Mucosa of descending colon (tissue), 3 donors: Measurements from ENCODE around the gene ULK1. TPM values are rescaled to one million over a fixed set of nuclear protein-coding genes. Genes with fewer than 3 reads are reported as not detected.

Experiments used
- ATAC-seq: fragments of 200-7000 bp; cut with Tn5 transposase; one replicate; pipeline ENCODE4 v1.9.1; 2020; ENCODE audit warnings: mild to moderate bottlenecking, moderate library complexity
- DNase-seq, 3 donors: peaks; one replicate each; pipeline ENCODE4 v3.0.0-alpha.2; 2020
- H3K36me3 ChIP-seq: fragments of 200-600 bp; one replicate; pipeline ENCODE4 v1.8.0; 2021; ENCODE audit warnings: low read depth, mild to moderate bottlenecking
- H3K4me1 ChIP-seq: fragments of 200-600 bp; one replicate; pipeline ENCODE4 v1.8.0; 2021; ENCODE audit warnings: low read depth, mild to moderate bottlenecking
- H3K4me3 ChIP-seq: fragments of 200-600 bp; one replicate; pipeline ENCODE4 v1.8.0; 2021; ENCODE audit warnings: mild to moderate bottlenecking
- H3K9me3 ChIP-seq: fragments of 200-600 bp; one replicate; pipeline ENCODE4 v1.8.0; 2021; ENCODE audit warnings: mild to moderate bottlenecking
- CTCF ChIP-seq: fragments of 200-600 bp; IDR thresholded peaks from one replicate; pipeline ENCODE4 v1.8.0; 2022; ENCODE audit warnings: antibody characterized with exemption, mild to moderate bottlenecking
- intact Hi-C, 2 donors: fragments of 100-400 bp; cut with DNase I in 1 of 2; cut with micrococcal nuclease in 1 of 2; formaldehyde crosslinking; loops; one replicate each; pipeline versions ENCODE4 v1.11.0 to v1.11.1; 2022; cut with DNase I, micrococcal nuclease
- total RNA-seq, 3 donors: library from RNA; stranded (reverse); fragmentation: NEBNext Ultra II Directional in 2 of 3; extraction: Animal tissue kit (Norgen Biotek cat#: 25700) in 2 of 3; gene quantifications; one replicate each; pipeline versions ENCODE4 v1.2.1 to v1.2.4, GENCODE V29; 2021 to 2023
- donor health status: DM: no; HTN: no; CAD: no; lungs with moderate emphysema.
- donor health status: DM: no; HTN: no; CAD: no.
- donor health status: DM: no; HTN: yes; CAD: no.

ULK1 gene
- total RNA-seq, 3 donors from 2014 or later: 20.0 to 60.4 (median 28.3) TPM

- no peak for TF ChIP-seq CTCF
- Histone ChIP-seq H3K4me1 (peaks cover 5% of the 10 kb centered on the region), H3K4me3 (no peak overlapping the region), H3K36me3 (peaks cover 3% of the 10 kb centered on the region), H3K9me3 (no peaks in the 10 kb centered on the region)
- ATAC-seq (no peak), DNase-seq (peak in 2 of 3 donors; percentile 16 to 29)
- intact Hi-C loops: no loop called here
Observed at GRCh38 chr12:131903270-131904255, 9.1 kb downstream of the ULK1 start.

- H3K4me3 ChIP-seq: no peak overlapping the region
- no peaks in the 10 kb centered on the region for H3K9me3 ChIP-seq
- H3K36me3 ChIP-seq: peaks cover 9% of the 10 kb centered on the region
- peaks cover 5% of the 10 kb centered on the region for H3K4me1 ChIP-seq
- intact Hi-C loops: no loop called here
- DNase-seq: peak in 1 of 3 donors; percentile 16
- TF ChIP-seq CTCF: no peak
- ATAC-seq: no peak
Observed at GRCh38 chr12:131904346-131904745, 9.9 kb downstream of the ULK1 start.

- Histone ChIP-seq H3K4me1 (peaks cover 5% of the 10 kb centered on the region), H3K36me3 (peaks cover 9% of the 10 kb centered on the region), H3K9me3 (no peaks in the 10 kb centered on the region), H3K4me3 (no peak overlapping the region)
- no peak for ATAC-seq
- DNase-seq: no peak
- intact Hi-C loops: no loop called here
- TF ChIP-seq CTCF: no peak
Observed at GRCh38 chr12:131905081-131905629, 10.7 kb downstream of the ULK1 start.

GRCh38 chr12:131905630-131906091, 11.2 kb downstream of the ULK1 start:
- no peaks in the 10 kb centered on the region for H3K9me3 ChIP-seq
- DNase-seq (no peak), ATAC-seq (no peak)
- no peak for TF ChIP-seq CTCF
- peaks cover 5% of the 10 kb centered on the region for H3K4me1 ChIP-seq
- H3K36me3 ChIP-seq: peaks cover 9% of the 10 kb centered on the region
- intact Hi-C loops: no loop called here
- no peak overlapping the region for H3K4me3 ChIP-seq

GRCh38 chr12:131907379-131908091, 13.1 kb downstream of the ULK1 start:
- Histone ChIP-seq H3K36me3 (peaks cover 9% of the 10 kb centered on the region), H3K4me1 (no peaks in the 10 kb centered on the region), H3K9me3 (no peaks in the 10 kb centered on the region), H3K4me3 (no peak overlapping the region)
- DNase-seq (no peak), ATAC-seq (no peak)
- TF ChIP-seq CTCF: no peak
- intact Hi-C loops: no loop called here
